Loucy (cell line): Measurements from ENCODE around the gene SCAANT1.

Source experiments
- H2AFZ ChIP-seq: fragments of 200-600 bp; sonication (generic); 2 replicates; pipeline ENCODE4 v1.6.0; 2016; ENCODE audit warnings: antibody characterized with exemption, mild to moderate bottlenecking, low read length, moderate library complexity
- H3F3A ChIP-seq: fragments of 200-600 bp; 2 replicates; pipeline ENCODE4 v1.6.0; 2016; ENCODE audit warnings: antibody characterized with exemption, low read depth, mild to moderate bottlenecking
- H3K27me3 ChIP-seq: fragments of 200-600 bp; sonication (generic); 2 replicates; pipeline ENCODE4 v1.6.1; 2014; ENCODE audit warnings: low read length, mild to moderate bottlenecking; ENCODE audit not compliant: insufficient read depth, poor library complexity, severe bottlenecking
- H3K36me3 ChIP-seq: fragments of 200-600 bp; sonication (generic); 2 replicates; pipeline ENCODE4 v1.6.1; 2016; ENCODE audit warnings: low read length; ENCODE audit not compliant: insufficient read depth
- H3K4me1 ChIP-seq: fragments of 200-600 bp; sonication (generic); 2 replicates; pipeline ENCODE4 v1.5.1; 2014; ENCODE audit warnings: low read length, mild to moderate bottlenecking; ENCODE audit not compliant: insufficient read depth, poor library complexity, severe bottlenecking
- H3K4me2 ChIP-seq: fragments of 200-600 bp; sonication (generic); 2 replicates; pipeline ENCODE4 v1.6.0; 2014; ENCODE audit warnings: antibody characterized with exemption, low read length, low read depth, mild to moderate bottlenecking; ENCODE audit not compliant: poor library complexity, severe bottlenecking
- H3K4me3 ChIP-seq: fragments of 200-600 bp; sonication (generic); 2 replicates; pipeline ENCODE4 v1.5.1; 2014; ENCODE audit warnings: low read length, mild to moderate bottlenecking, mixed read lengths; ENCODE audit not compliant: poor library complexity, severe bottlenecking
- H3K79me2 ChIP-seq: fragments of 200-600 bp; sonication (generic); 2 replicates; pipeline ENCODE4 v1.6.1; 2014; ENCODE audit warnings: low read length; ENCODE audit not compliant: insufficient read depth
- H3K9ac ChIP-seq: fragments of 200-600 bp; sonication (generic); 2 replicates; pipeline ENCODE4 v1.6.0; 2014; ENCODE audit warnings: mild to moderate bottlenecking, low read depth, low read length, moderate library complexity; ENCODE audit not compliant: poor library complexity, severe bottlenecking
- H3K9me2 ChIP-seq: fragments of 200-600 bp; sonication (generic); replicated peaks from 2 replicates; pipeline ENCODE4 v1.6.1; 2016; ENCODE audit warnings: low read depth, low read length, mixed read lengths
- H3K9me3 ChIP-seq: fragments of 200-600 bp; sonication (generic); 2 replicates; pipeline ENCODE4 v1.6.1; 2014; ENCODE audit warnings: mild to moderate bottlenecking, antibody characterized with exemption, low read length, low read depth; ENCODE audit not compliant: insufficient read depth
- H4K20me1 ChIP-seq: fragments of 200-600 bp; sonication (generic); 2 replicates; pipeline ENCODE4 v1.6.0; 2014; ENCODE audit warnings: antibody characterized with exemption, low read length, mild to moderate bottlenecking; ENCODE audit not compliant: insufficient read depth, poor library complexity, severe bottlenecking
- CTCF ChIP-seq: fragments of 200-600 bp; sonication (generic); conservative IDR thresholded peaks from 2 replicates; pipeline ENCODE4 v1.5.1; 2014; ENCODE audit warnings: mild to moderate bottlenecking, antibody characterized with exemption, low read length
- EZH2phosphoT487 ChIP-seq: fragments of 200-600 bp; IDR thresholded peaks from 2 replicates; pipeline ENCODE4 v1.6.1; 2018; ENCODE audit warnings: antibody characterized with exemption, mild to moderate bottlenecking, moderate library complexity, borderline replicate concordance

Gene SCAANT1

GRCh38 chr3:63926309-63926708, 14.1 kb upstream of the SCAANT1 start:
- Histone ChIP-seq H3K27me3 (no peaks in the 10 kb centered on the region), H3K9me2 (no peaks in the 10 kb centered on the region), H3K4me2 (no peak overlapping the region), H4K20me1 (peaks cover 11% of the 10 kb centered on the region), H3K9ac (no peak overlapping the region), H2AFZ (no peak overlapping the region), H3F3A (no peaks in the 10 kb centered on the region), H3K4me3 (no peak overlapping the region), H3K79me2 (peaks cover 84% of the 10 kb centered on the region), H3K9me3 (no peaks in the 10 kb centered on the region), H3K4me1 (no peaks in the 10 kb centered on the region), H3K36me3 (peaks cover 60% of the 10 kb centered on the region)
- TF ChIP-seq CTCF (0 out of 2 replicates have a peak, but pooled peaks have one; percentile 17), EZH2phosphoT487 (no peak)

GRCh38 chr3:63922491-63923199, 10.5 kb upstream of the SCAANT1 start:
- Histone ChIP-seq H3K9ac (no peak overlapping the region), H3K27me3 (no peaks in the 10 kb centered on the region), H3K9me2 (no peaks in the 10 kb centered on the region), H3K79me2 (peaks cover 54% of the 10 kb centered on the region; the same call in 1 of the 2 replicates), H4K20me1 (peaks cover 4% of the 10 kb centered on the region), H3F3A (no peaks in the 10 kb centered on the region), H3K36me3 (peaks cover 76% of the 10 kb centered on the region), H3K4me1 (no peaks in the 10 kb centered on the region), H3K9me3 (no peaks in the 10 kb centered on the region), H3K4me2 (no peak overlapping the region), H3K4me3 (no peak overlapping the region), H2AFZ (no peak overlapping the region)
- no peak for TF ChIP-seq EZH2phosphoT487
- no peak for TF ChIP-seq CTCF

- no peak for TF ChIP-seq EZH2phosphoT487
- no peak for TF ChIP-seq CTCF
- H3K36me3 ChIP-seq: peaks cover 81% of the 10 kb centered on the region
- no peak overlapping the region for H2AFZ ChIP-seq
- no peak overlapping the region for H3K4me2 ChIP-seq
- H3K9me3 ChIP-seq: no peaks in the 10 kb centered on the region
- H3K4me1 ChIP-seq: no peaks in the 10 kb centered on the region
- no peak overlapping the region for H3K4me3 ChIP-seq
- peaks cover 55% of the 10 kb centered on the region; the same call in 1 of the 2 replicates for H3K79me2 ChIP-seq
- no peaks in the 10 kb centered on the region for H3K9me2 ChIP-seq
- no peaks in the 10 kb centered on the region for H3K27me3 ChIP-seq
- no peak overlapping the region for H3K9ac ChIP-seq
- H4K20me1 ChIP-seq: peaks cover 3% of the 10 kb centered on the region
- no peaks in the 10 kb centered on the region for H3F3A ChIP-seq
These were observed 9.7 kb upstream of the SCAANT1 start for GRCh38 chr3:63921741-63922482.
